Measurements from ENCODE around the gene HECW1. TPM values are rescaled to one million over a fixed set of nuclear protein-coding genes. Genes with fewer than 3 reads are reported as not detected.

Gene HECW1
- total RNA-seq, 4 donors from 2014 or later = 0.09 to 0.32 (median 0.12) TPM

- no peak for ATAC-seq (ENCODE audit: low FRiP score)
- no peak for DNase-seq (ENCODE audit: low spot score)
- TF ChIP-seq, protein P1, sequence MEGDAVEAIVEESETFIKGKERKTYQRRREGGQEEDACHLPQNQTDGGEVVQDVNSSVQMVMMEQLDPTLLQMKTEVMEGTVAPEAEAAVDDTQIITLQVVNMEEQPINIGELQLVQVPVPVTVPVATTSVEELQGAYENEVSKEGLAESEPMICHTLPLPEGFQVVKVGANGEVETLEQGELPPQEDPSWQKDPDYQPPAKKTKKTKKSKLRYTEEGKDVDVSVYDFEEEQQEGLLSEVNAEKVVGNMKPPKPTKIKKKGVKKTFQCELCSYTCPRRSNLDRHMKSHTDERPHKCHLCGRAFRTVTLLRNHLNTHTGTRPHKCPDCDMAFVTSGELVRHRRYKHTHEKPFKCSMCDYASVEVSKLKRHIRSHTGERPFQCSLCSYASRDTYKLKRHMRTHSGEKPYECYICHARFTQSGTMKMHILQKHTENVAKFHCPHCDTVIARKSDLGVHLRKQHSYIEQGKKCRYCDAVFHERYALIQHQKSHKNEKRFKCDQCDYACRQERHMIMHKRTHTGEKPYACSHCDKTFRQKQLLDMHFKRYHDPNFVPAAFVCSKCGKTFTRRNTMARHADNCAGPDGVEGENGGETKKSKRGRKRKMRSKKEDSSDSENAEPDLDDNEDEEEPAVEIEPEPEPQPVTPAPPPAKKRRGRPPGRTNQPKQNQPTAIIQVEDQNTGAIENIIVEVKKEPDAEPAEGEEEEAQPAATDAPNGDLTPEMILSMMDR (IDR thresholded peaks at IDR 0.05) = no peak
These were observed 500.4 kb downstream of the HECW1 start for GRCh38 chr7:43612599-43613589.

Small RNAs within 50 kb of the gene (small RNA-seq; reads per million reads assigned to genes)
- gene MIR3943 = not detected
- not detected for gene RF00019
- gene RNU6-575P = not detected
- gene RNU7-35P = not detected

Other genes starting within 250 kb of the HECW1 start
- 10 to 100 TPM in 2 of 4 donors, 1 to 10 TPM in 2; 4.2 to 13.7 (median 10.0) TPM for gene C7orf25, start 200.6 kb upstream of the HECW1 start, total RNA-seq
- 10 to 100 TPM; 55.3 to 76.1 (median 68.9) TPM for gene PSMA2, start 180.5 kb upstream of the HECW1 start, total RNA-seq
- gene MRPL32, start 180.3 kb upstream of the HECW1 start, total RNA-seq = 100 to 1,000 TPM in 1 of 4 donors, 10 to 100 TPM in 3; 57.6 to 131 (median 73.4) TPM